B cell (primary cell): ENCODE measurements around the gene CMTM5.

Experiments
- CTCF ChIP-seq: fragments of 200-600 bp; IDR thresholded peaks from one replicate; pipeline ENCODE4 v1.8.0; 2022; ENCODE audit warnings: antibody characterized with exemption, mild to moderate bottlenecking
- EZH2 ChIP-seq: IDR thresholded peaks from 2 replicates; pipeline ENCODE4 v1.6.1; 2012; ENCODE audit warnings: borderline replicate concordance, low read depth, mild to moderate bottlenecking, moderate library complexity, low read length; ENCODE audit not compliant: insufficient read depth, poor library complexity, severe bottlenecking

- TF ChIP-seq CTCF (no peak), EZH2 (no peak)
Observed at GRCh38 chr14:23387916-23388882, 11.4 kb downstream of the CMTM5 start.
